GM23338 (cell line): ENCODE measurements around the gene HNRNPF. TPM values are rescaled to one million over a fixed set of nuclear protein-coding genes. Genes with fewer than 3 reads are reported as not detected.
"Not testable (repeated sequence)": the region's sequence is repeated elsewhere in the genome, so short reads cannot be mapped to it uniquely, and the experiment has no call there.

Experiments
- ATAC-seq: fragments of 200-7000 bp; cut with Tn5 transposase; 3 replicates; pipeline ENCODE4 v1.9.1; 2020
- DNase-seq: peaks from one replicate; pipeline ENCODE4 v3.0.0-alpha.2; 2015; ENCODE audit warnings: low spot score
- H2AFZ ChIP-seq: fragments of 200-600 bp; sonication (generic); 2 replicates; pipeline ENCODE4 v1.8.0; 2016; ENCODE audit warnings: antibody characterized with exemption, mild to moderate bottlenecking, moderate library complexity
- H3F3A ChIP-seq: fragments of 200-600 bp; sonication (generic); replicated peaks from 2 replicates; pipeline ENCODE4 v1.8.0; 2017; ENCODE audit warnings: antibody characterized with exemption, mixed run types, low read depth
- H3K27ac ChIP-seq: fragments of 200-600 bp; sonication (generic); 2 replicates; pipeline ENCODE4 v1.6.1; 2016; ENCODE audit warnings: low read depth
- H3K27me3 ChIP-seq: fragments of 200-600 bp; sonication (generic); 2 replicates; pipeline ENCODE4 v1.8.0; 2016; ENCODE audit warnings: mild to moderate bottlenecking, mixed run types, moderate library complexity; ENCODE audit not compliant: insufficient read depth
- H3K36me3 ChIP-seq: fragments of 200-600 bp; sonication (generic); 2 replicates; pipeline ENCODE4 v1.8.0; 2016; ENCODE audit warnings: mild to moderate bottlenecking; ENCODE audit not compliant: insufficient read depth
- H3K4me1 ChIP-seq: fragments of 200-600 bp; sonication (generic); 2 replicates; pipeline ENCODE4 v1.8.0; 2016; ENCODE audit warnings: mild to moderate bottlenecking, moderate library complexity; ENCODE audit not compliant: insufficient read depth
- H3K4me2 ChIP-seq: fragments of 200-600 bp; sonication (generic); 2 replicates; pipeline ENCODE4 v1.7.1; 2017; ENCODE audit warnings: mixed run types
- H3K4me3 ChIP-seq: fragments of 200-600 bp; sonication (generic); 2 replicates; pipeline ENCODE4 v1.6.1; 2016; ENCODE audit warnings: mixed run types
- H3K79me2 ChIP-seq: fragments of 200-600 bp; sonication (generic); replicated peaks from 2 replicates; pipeline ENCODE4 v1.8.0; 2017; ENCODE audit warnings: mild to moderate bottlenecking; ENCODE audit not compliant: insufficient read depth
- H3K9me2 ChIP-seq: fragments of 200-600 bp; sonication (generic); 2 replicates; pipeline ENCODE4 v1.8.0; 2017; ENCODE audit not compliant: insufficient read depth
- H4K20me1 ChIP-seq: fragments of 200-600 bp; sonication (generic); replicated peaks from 2 replicates; pipeline ENCODE4 v1.8.0; 2017; ENCODE audit warnings: mild to moderate bottlenecking; ENCODE audit not compliant: insufficient read depth
- H3K27ac Mint-ChIP-seq: 2 replicates; pipeline ENCODE4 v1.8.0; 2020; ENCODE audit warnings: inconsistent platforms, mild to moderate bottlenecking, moderate library complexity, mixed read lengths
- H3K27me3 Mint-ChIP-seq: 3 replicates; pipeline ENCODE4 v1.8.0; 2022; ENCODE audit warnings: low read depth, mild to moderate bottlenecking, moderate library complexity, mixed read lengths, inconsistent platforms; ENCODE audit not compliant: insufficient read depth, poor library complexity
- H3K36me3 Mint-ChIP-seq: 3 replicates; pipeline ENCODE4 v1.8.0; 2021; ENCODE audit warnings: low read depth, mild to moderate bottlenecking, inconsistent platforms, moderate library complexity, mixed read lengths
- H3K4me1 Mint-ChIP-seq: 3 replicates; pipeline ENCODE4 v1.8.0; 2020; ENCODE audit warnings: mild to moderate bottlenecking, inconsistent platforms, mixed read lengths
- H3K4me3 Mint-ChIP-seq: 3 replicates; pipeline ENCODE4 v1.8.0; 2021; ENCODE audit warnings: moderate library complexity, mild to moderate bottlenecking, inconsistent platforms, mixed read lengths
- H3K9me3 Mint-ChIP-seq: 3 replicates; pipeline ENCODE4 v1.8.0; 2020; ENCODE audit warnings: moderate library complexity, mild to moderate bottlenecking, inconsistent platforms, mixed read lengths
- CTCF ChIP-seq, 2 experiments: fragments of 200-600 bp in 1 of 2; sonication (generic) in 1 of 2; conservative IDR thresholded peaks; 2 replicates each; pipeline versions ENCODE4 v1.5.1 to v1.6.1; 2016 to 2017; ENCODE audit warnings: antibody characterized with exemption in 2 of 2, low read depth in 2 of 2, mild to moderate bottlenecking in 2 of 2, moderate library complexity in 1 of 2
- ETS1 ChIP-seq: IDR thresholded peaks from 2 replicates; pipeline ENCODE4 v1.6.1; 2016; ENCODE audit warnings: antibody characterized with exemption
- EZH2phosphoT487 ChIP-seq: fragments of 200-600 bp; sonication (generic); IDR thresholded peaks from one replicate; pipeline ENCODE4 v1.8.1; 2018; ENCODE audit warnings: antibody characterized with exemption; ENCODE audit not compliant: unreplicated experiment
- JUNB ChIP-seq: IDR thresholded peaks from one replicate; pipeline ENCODE4 v1.6.1; 2016; ENCODE audit warnings: antibody characterized with exemption; ENCODE audit not compliant: unreplicated experiment
- NANOG ChIP-seq: IDR thresholded peaks from 2 replicates; pipeline ENCODE4 v1.6.1; 2016; ENCODE audit warnings: antibody characterized with exemption, borderline replicate concordance
- REST ChIP-seq: IDR thresholded peaks from one replicate; pipeline ENCODE4 v1.6.1; 2018; ENCODE audit warnings: antibody characterized with exemption; ENCODE audit not compliant: unreplicated experiment
- ZNF114 ChIP-seq: fragments of 250-450 bp; sonication (Bioruptor Pico); IDR thresholded peaks from 2 replicates; pipeline ENCODE4 v1.5.0; 2020; ENCODE audit warnings: mild to moderate bottlenecking, moderate library complexity
- polyA plus RNA-seq: library from polyadenylated mRNA; unstranded; fragments of >200 nt; fragmentation: Nextera tagmentation; extraction: Ambion mirVana; gene quantifications from 2 replicates; pipeline ENCODE4 v1.2.1, GENCODE V29; 2016
- total RNA-seq: library from RNA; depleted of rRNA; stranded (reverse); fragments of >200 nt; shearing (Covaris generic); gene quantifications from 2 replicates; pipeline ENCODE4 v1.2.3, GENCODE V29; 2014

Gene HNRNPF
- total and polyA plus RNA-seq, 2 experiments from 2014 or later, result 210 to 378 TPM

GRCh38 chr10:43338117-43338516, 70.9 kb downstream of the HNRNPF start (continued):
- TF ChIP-seq CTCF (conservative IDR thresholded peaks at IDR 0.05; ENCODE audit: low read depth in 2 of 2) (peak in 1 of 2 experiments; percentile 41; a peak in 2 of 4 replicates), NANOG (no peak), REST (no peak)

GRCh38 chr10:43337536-43337935, 71.5 kb downstream of the HNRNPF start:
- H3K79me2 ChIP-seq, H3K4me3 Mint-ChIP-seq, H3K9me3 Mint-ChIP-seq, H4K20me1 ChIP-seq, H3K36me3 Mint-ChIP-seq, H3K36me3 ChIP-seq, H2AFZ ChIP-seq, H3K27ac ChIP-seq, H3K4me3 ChIP-seq, H3K4me2 ChIP-seq, H3K27ac Mint-ChIP-seq, H3K9me2 ChIP-seq, H3K27me3 ChIP-seq, H3F3A ChIP-seq: not testable (repeated sequence)
- Mint-ChIP-seq H3K4me1 (peaks cover 17% of the 10 kb centered on the region), H3K27me3 (peaks cover 17% of the 10 kb centered on the region)
- peaks cover 22% of the 10 kb centered on the region for H3K4me1 ChIP-seq
- peak; percentile 65 for DNase-seq
- peak; percentile 25; the same call in 2 of the 3 replicates for ATAC-seq

GRCh38 chr10:43336641-43337318, 72.2 kb downstream of the HNRNPF start:
- H3K27ac Mint-ChIP-seq, result 0 out of 2 replicates have a peak overlapping the region, but pooled peaks have one; percentile 42
- no peaks in the 10 kb centered on the region; the same call in 2 of the 3 replicates for H3K9me3 Mint-ChIP-seq
- TF ChIP-seq ZNF114, result no peak
- TF ChIP-seq ETS1, result no peak
- TF ChIP-seq EZH2phosphoT487, result no peak
- TF ChIP-seq JUNB, result no peak

More at GRCh38 chr10:43336641-43337318, 72.2 kb downstream of the HNRNPF start:
- DNase-seq (no peak), ATAC-seq (no peak; the same call in 1 of the 3 replicates)
- H3K4me2 ChIP-seq, result peak overlapping the region; percentile 64; the same call in 1 of the 2 replicates
- H3K4me1 ChIP-seq, result peaks cover 22% of the 10 kb centered on the region
- peaks cover 17% of the 10 kb centered on the region for H3K27me3 Mint-ChIP-seq
- peaks cover 3% of the 10 kb centered on the region; the same call in 1 of the 2 replicates for H3F3A ChIP-seq
- H3K4me3 ChIP-seq, result no peak overlapping the region
- H2AFZ ChIP-seq, result peak overlapping the region; percentile 79; the same call in 1 of the 2 replicates
- H3K4me1 Mint-ChIP-seq, result peaks cover 17% of the 10 kb centered on the region
- no peaks in the 10 kb centered on the region for H3K9me2 ChIP-seq
- H3K4me3 Mint-ChIP-seq, result no peak overlapping the region
- no peaks in the 10 kb centered on the region for H3K36me3 Mint-ChIP-seq
- H3K36me3 ChIP-seq, result no peaks in the 10 kb centered on the region
- no peaks in the 10 kb centered on the region for H4K20me1 ChIP-seq
- H3K79me2 ChIP-seq, result no peaks in the 10 kb centered on the region
- no peaks in the 10 kb centered on the region for H3K27me3 ChIP-seq
- H3K27ac ChIP-seq, result peak overlapping the region; percentile 84
